Right lobe of liver (tissue), 4 donors: ENCODE data around the gene BOD1.

Source experiments
- CTCF ChIP-seq, 4 donors: fragments of 200-600 bp in 3 of 4; fragments of 450-650 bp in 1 of 4; IDR thresholded peaks; one replicate each; pipeline versions ENCODE4 v1.5.1 to v1.8.0; 2016 to 2022; ENCODE audit warnings: antibody characterized with exemption in 4 of 4, mild to moderate bottlenecking in 2 of 4
- POLR2A ChIP-seq: fragments of 450-650 bp; IDR thresholded peaks from one replicate; pipeline ENCODE4 v1.6.1; 2017; ENCODE audit warnings: antibody characterized with exemption, mild to moderate bottlenecking
- donor health status: DM: no; HTN: no; CAD: no.
- donor health status: DM: no; HTN: no; CAD: no.
- donor health status: DM: no; HTN: yes; CAD: no.

GRCh38 chr5:173568128-173568527, 48.3 kb downstream of the BOD1 start:
- no peak for TF ChIP-seq CTCF (IDR thresholded peaks at IDR 0.05)
- no peak for TF ChIP-seq POLR2A
